Liver (tissue), 3 donors: ENCODE data around the gene ILF3.

ENCODE experiments used
- ATF3 ChIP-seq: IDR thresholded peaks from 2 replicates; pipeline ENCODE4 v1.6.1; 2016; ENCODE audit warnings: antibody characterized with exemption
- CTCF ChIP-seq: fragments of 150-350 bp; IDR thresholded peaks from 2 replicates; pipeline ENCODE4 v1.5.1; 2017; ENCODE audit warnings: improper control_type of control experiment, low read depth, low read length; ENCODE audit not compliant: missing input control
- EGR1 ChIP-seq, 2 donors: IDR thresholded peaks; 2 replicates each; pipeline ENCODE4 v1.6.1; 2016 to 2018; ENCODE audit warnings: antibody characterized with exemption in 2 of 2, low read depth in 2 of 2
- FOXA1 ChIP-seq: IDR thresholded peaks from 2 replicates; pipeline ENCODE4 v1.6.1; 2016; ENCODE audit warnings: antibody characterized with exemption
- GABPA ChIP-seq, 2 donors: IDR thresholded peaks in 1 of 2; conservative IDR thresholded peaks in 1 of 2; 2 replicates each; pipeline ENCODE4 v1.6.1; 2016; ENCODE audit warnings: antibody characterized with exemption in 2 of 2, mild to moderate bottlenecking in 1 of 2, moderate library complexity in 1 of 2
- JUND ChIP-seq, 2 donors: IDR thresholded peaks; 2 replicates each; pipeline ENCODE4 v1.6.1; 2016; ENCODE audit warnings: antibody characterized with exemption in 2 of 2
- MAX ChIP-seq: IDR thresholded peaks from 2 replicates; pipeline ENCODE4 v1.6.1; 2016; ENCODE audit warnings: antibody characterized with exemption
- NR2F2 ChIP-seq: IDR thresholded peaks from 2 replicates; pipeline ENCODE4 v1.6.1; 2016; ENCODE audit warnings: antibody characterized with exemption
- RAD21 ChIP-seq, 2 donors: IDR thresholded peaks; 2 replicates each; pipeline ENCODE4 v1.6.1; 2016; ENCODE audit warnings: antibody characterized with exemption in 2 of 2, mild to moderate bottlenecking in 2 of 2
- REST ChIP-seq: IDR thresholded peaks from 2 replicates; pipeline ENCODE4 v1.6.1; 2016; ENCODE audit warnings: antibody characterized with exemption, mild to moderate bottlenecking
- RXRA ChIP-seq, 2 donors: IDR thresholded peaks; 2 replicates each; pipeline ENCODE4 v1.6.1; 2017 to 2018; ENCODE audit warnings: antibody characterized with exemption in 2 of 2, mild to moderate bottlenecking in 1 of 2
- SP1 ChIP-seq: IDR thresholded peaks from 2 replicates; pipeline ENCODE4 v1.6.1; 2018; ENCODE audit warnings: antibody characterized with exemption, mild to moderate bottlenecking
- TAF1 ChIP-seq: conservative IDR thresholded peaks from 2 replicates; pipeline ENCODE4 v1.6.1; 2016; ENCODE audit warnings: antibody characterized with exemption, mild to moderate bottlenecking
- YY1 ChIP-seq: IDR thresholded peaks from 2 replicates; pipeline ENCODE4 v1.6.1; 2016; ENCODE audit warnings: antibody characterized with exemption, mild to moderate bottlenecking
- donor health status: healthy.
- donor health status: healthy.

- no peak for TF ChIP-seq CTCF
- TF ChIP-seq TAF1 = no peak
- TF ChIP-seq REST = no peak
- no peak for TF ChIP-seq JUND (IDR thresholded peaks at IDR 0.05)
- no peak for TF ChIP-seq GABPA (IDR thresholded peaks at IDR 0.05 in 1 of 2, conservative IDR thresholded peaks at IDR 0.05 in 1 of 2)
- TF ChIP-seq MAX = no peak
- TF ChIP-seq ATF3 = no peak
- TF ChIP-seq SP1 = no peak
- no peak for TF ChIP-seq YY1
- no peak for TF ChIP-seq RAD21 (IDR thresholded peaks at IDR 0.05)
- TF ChIP-seq RXRA (IDR thresholded peaks at IDR 0.05) = no peak
- no peak for TF ChIP-seq EGR1 (IDR thresholded peaks at IDR 0.05; ENCODE audit: low read depth in 2 of 2)
- no peak for TF ChIP-seq NR2F2
- no peak for TF ChIP-seq FOXA1
These were observed 58.6 kb downstream of the ILF3 start for GRCh38 chr19:10712754-10713153.
